Measurements from ENCODE around the gene S100A2.

Gene S100A2

GRCh38 chr1:153565529-153566374 is at the start of gene S100A2:
TSS of gene S100A2 (minus strand) at chr1:153565844. CDS start at chr1:153563877, 1,967 bp downstream.
- Histone ChIP-seq H3K4me3 (ENCODE audit: low read depth in 1 of 2, low read length in 2 of 2) (peak within 1 kb of the TSS in 1 of 2 donors; percentile 35), H3K27me3 (ENCODE audit: control insufficient read depth in 1 of 2, insufficient read depth in 2 of 2, low read length in 2 of 2) (no peaks in the 10 kb centered on the region), H3K4me1 (ENCODE audit: control insufficient read depth in 1 of 2, insufficient read depth in 2 of 2, low read length in 2 of 2) (peaks cover 38 to 42% of the 10 kb centered on the region in 2 donors), H3K9ac (ENCODE audit: low read depth in 1 of 2, low read length in 2 of 2) (peak within 1 kb of the TSS; percentile 43 to 83), H3K9me3 (ENCODE audit: control insufficient read depth in 1 of 2, low read length in 2 of 2) (no peaks in the 10 kb centered on the region), H3K27ac (ENCODE audit: low read depth, low read length) (peak within 1 kb of the TSS; percentile 97), H3K36me3 (ENCODE audit: control insufficient read depth in 1 of 2, insufficient read depth in 2 of 2, low read length in 2 of 2) (no peaks in the 10 kb centered on the region)

GRCh38 chr1:153615406-153615805 is 49.8 kb upstream of the S100A2 start:
- H3K9me3 ChIP-seq (ENCODE audit: control insufficient read depth in 1 of 2, low read length in 2 of 2) = no peaks in the 10 kb centered on the region
- H3K27ac ChIP-seq (ENCODE audit: low read depth, low read length) = peak overlapping the region; percentile 76
- peak overlapping the region; percentile 89 to 94 for H3K9ac ChIP-seq (ENCODE audit: low read depth in 1 of 2, low read length in 2 of 2)
- no peaks in the 10 kb centered on the region for H3K27me3 ChIP-seq (ENCODE audit: control insufficient read depth in 1 of 2, insufficient read depth in 2 of 2, low read length in 2 of 2)
- H3K36me3 ChIP-seq (ENCODE audit: control insufficient read depth in 1 of 2, insufficient read depth in 2 of 2, low read length in 2 of 2) = no peaks in the 10 kb centered on the region
- H3K4me1 ChIP-seq (ENCODE audit: control insufficient read depth in 1 of 2, insufficient read depth in 2 of 2, low read length in 2 of 2) = peaks cover 44 to 49% of the 10 kb centered on the region in 2 donors
- H3K4me3 ChIP-seq (ENCODE audit: low read depth in 1 of 2, low read length in 2 of 2) = peak overlapping the region; percentile 70 to 74

GRCh38 chr1:153614906-153615305 is 49.3 kb upstream of the S100A2 start:
- H3K36me3 ChIP-seq (ENCODE audit: control insufficient read depth in 1 of 2, insufficient read depth in 2 of 2, low read length in 2 of 2) = no peaks in the 10 kb centered on the region
- no peaks in the 10 kb centered on the region for H3K9me3 ChIP-seq (ENCODE audit: control insufficient read depth in 1 of 2, low read length in 2 of 2)
- peak overlapping the region; percentile 70 to 74 for H3K4me3 ChIP-seq (ENCODE audit: low read depth in 1 of 2, low read length in 2 of 2)
- H3K4me1 ChIP-seq (ENCODE audit: control insufficient read depth in 1 of 2, insufficient read depth in 2 of 2, low read length in 2 of 2) = peaks cover 49 to 54% of the 10 kb centered on the region in 2 donors
- peak overlapping the region; percentile 89 to 94 for H3K9ac ChIP-seq (ENCODE audit: low read depth in 1 of 2, low read length in 2 of 2)
- no peak overlapping the region for H3K27ac ChIP-seq (ENCODE audit: low read depth, low read length)
- no peaks in the 10 kb centered on the region for H3K27me3 ChIP-seq (ENCODE audit: control insufficient read depth in 1 of 2, insufficient read depth in 2 of 2, low read length in 2 of 2)

- H3K27me3 ChIP-seq (ENCODE audit: control insufficient read depth in 1 of 2, insufficient read depth in 2 of 2, low read length in 2 of 2) = no peaks in the 10 kb centered on the region
- H3K9ac ChIP-seq (ENCODE audit: low read depth in 1 of 2, low read length in 2 of 2) = peak overlapping the region; percentile 89 to 94
- no peaks in the 10 kb centered on the region for H3K9me3 ChIP-seq (ENCODE audit: control insufficient read depth in 1 of 2, low read length in 2 of 2)
- peak overlapping the region; percentile 70 to 74 for H3K4me3 ChIP-seq (ENCODE audit: low read depth in 1 of 2, low read length in 2 of 2)
- H3K36me3 ChIP-seq (ENCODE audit: control insufficient read depth in 1 of 2, insufficient read depth in 2 of 2, low read length in 2 of 2) = no peaks in the 10 kb centered on the region
- peaks cover 54 to 59% of the 10 kb centered on the region in 2 donors for H3K4me1 ChIP-seq (ENCODE audit: control insufficient read depth in 1 of 2, insufficient read depth in 2 of 2, low read length in 2 of 2)
- H3K27ac ChIP-seq (ENCODE audit: low read depth, low read length) = no peak overlapping the region
Measured at GRCh38 chr1:153614189-153614900, 48.7 kb upstream of the S100A2 start.

- H3K4me3 ChIP-seq (ENCODE audit: low read depth in 1 of 2, low read length in 2 of 2) = peak overlapping the region; percentile 26 to 97
- peak overlapping the region; percentile 65 to 100 for H3K9ac ChIP-seq (ENCODE audit: low read depth in 1 of 2, low read length in 2 of 2)
- H3K9me3 ChIP-seq (ENCODE audit: control insufficient read depth in 1 of 2, low read length in 2 of 2) = no peaks in the 10 kb centered on the region
- H3K36me3 ChIP-seq (ENCODE audit: control insufficient read depth in 1 of 2, insufficient read depth in 2 of 2, low read length in 2 of 2) = no peaks in the 10 kb centered on the region
- H3K4me1 ChIP-seq (ENCODE audit: control insufficient read depth in 1 of 2, insufficient read depth in 2 of 2, low read length in 2 of 2) = peaks cover 62 to 67% of the 10 kb centered on the region in 2 donors
- no peaks in the 10 kb centered on the region for H3K27me3 ChIP-seq (ENCODE audit: control insufficient read depth in 1 of 2, insufficient read depth in 2 of 2, low read length in 2 of 2)
- peak overlapping the region; percentile 90 for H3K27ac ChIP-seq (ENCODE audit: low read depth, low read length)
Measured at GRCh38 chr1:153613406-153613805, 47.8 kb upstream of the S100A2 start.

- Histone ChIP-seq H3K9me3 (ENCODE audit: control insufficient read depth in 1 of 2, low read length in 2 of 2) (no peaks in the 10 kb centered on the region), H3K4me3 (ENCODE audit: low read depth in 1 of 2, low read length in 2 of 2) (peak within 1 kb of the TSS; percentile 83 to 97), H3K27ac (ENCODE audit: low read depth, low read length) (peak within 1 kb of the TSS; percentile 90), H3K4me1 (ENCODE audit: control insufficient read depth in 1 of 2, insufficient read depth in 2 of 2, low read length in 2 of 2) (peaks cover 66 to 71% of the 10 kb centered on the region in 2 donors), H3K27me3 (ENCODE audit: control insufficient read depth in 1 of 2, insufficient read depth in 2 of 2, low read length in 2 of 2) (no peaks in the 10 kb centered on the region), H3K36me3 (ENCODE audit: control insufficient read depth in 1 of 2, insufficient read depth in 2 of 2, low read length in 2 of 2) (peaks cover 2% of the 10 kb centered on the region in 2 donors), H3K9ac (ENCODE audit: low read depth in 1 of 2, low read length in 2 of 2) (peak within 1 kb of the TSS; percentile 88 to 100)
Measured at GRCh38 chr1:153612755-153613331, 47.2 kb upstream of the S100A2 start, which contains the start of gene S100A16. TSS of gene S100A16 (minus strand) at chr1:153613137. CDS start at chr1:153608151, 4,986 bp downstream.

GRCh38 chr1:153612111-153612754 is 46.6 kb upstream of the S100A2 start:
- Histone ChIP-seq H3K4me1 (ENCODE audit: control insufficient read depth in 1 of 2, insufficient read depth in 2 of 2, low read length in 2 of 2) (peaks cover 60 to 69% of the 10 kb centered on the region in 2 donors), H3K4me3 (ENCODE audit: low read depth in 1 of 2, low read length in 2 of 2) (peak overlapping the region; percentile 83 to 97), H3K27me3 (ENCODE audit: control insufficient read depth in 1 of 2, insufficient read depth in 2 of 2, low read length in 2 of 2) (no peaks in the 10 kb centered on the region), H3K27ac (ENCODE audit: low read depth, low read length) (peak overlapping the region; percentile 90), H3K36me3 (ENCODE audit: control insufficient read depth in 1 of 2, insufficient read depth in 2 of 2, low read length in 2 of 2) (peaks cover 7 to 8% of the 10 kb centered on the region in 2 donors), H3K9ac (ENCODE audit: low read depth in 1 of 2, low read length in 2 of 2) (peak overlapping the region; percentile 88 to 100), H3K9me3 (ENCODE audit: control insufficient read depth in 1 of 2, low read length in 2 of 2) (no peaks in the 10 kb centered on the region)

GRCh38 chr1:153611356-153611755 is 45.7 kb upstream of the S100A2 start:
- H3K9ac ChIP-seq (ENCODE audit: low read depth in 1 of 2, low read length in 2 of 2) = peak overlapping the region; percentile 88 to 100
- H3K4me1 ChIP-seq (ENCODE audit: control insufficient read depth in 1 of 2, insufficient read depth in 2 of 2, low read length in 2 of 2) = peaks cover 52 to 60% of the 10 kb centered on the region in 2 donors
- H3K27ac ChIP-seq (ENCODE audit: low read depth, low read length) = peak overlapping the region; percentile 11
- H3K9me3 ChIP-seq (ENCODE audit: control insufficient read depth in 1 of 2, low read length in 2 of 2) = no peaks in the 10 kb centered on the region
- H3K27me3 ChIP-seq (ENCODE audit: control insufficient read depth in 1 of 2, insufficient read depth in 2 of 2, low read length in 2 of 2) = no peaks in the 10 kb centered on the region
- peak overlapping the region; percentile 83 to 97 for H3K4me3 ChIP-seq (ENCODE audit: low read depth in 1 of 2, low read length in 2 of 2)
- peaks cover 16 to 17% of the 10 kb centered on the region in 2 donors for H3K36me3 ChIP-seq (ENCODE audit: control insufficient read depth in 1 of 2, insufficient read depth in 2 of 2, low read length in 2 of 2)

- Histone ChIP-seq H3K36me3 (ENCODE audit: control insufficient read depth in 1 of 2, insufficient read depth in 2 of 2, low read length in 2 of 2) (peaks cover 16 to 20% of the 10 kb centered on the region in 2 donors), H3K4me1 (ENCODE audit: control insufficient read depth in 1 of 2, insufficient read depth in 2 of 2, low read length in 2 of 2) (peaks cover 50 to 57% of the 10 kb centered on the region in 2 donors), H3K27ac (ENCODE audit: low read depth, low read length) (peak overlapping the region; percentile 22), H3K4me3 (ENCODE audit: low read depth in 1 of 2, low read length in 2 of 2) (peak overlapping the region; percentile 60 to 97), H3K9ac (ENCODE audit: low read depth in 1 of 2, low read length in 2 of 2) (peak overlapping the region in 1 of 2 donors; percentile 80), H3K9me3 (ENCODE audit: control insufficient read depth in 1 of 2, low read length in 2 of 2) (no peaks in the 10 kb centered on the region), H3K27me3 (ENCODE audit: control insufficient read depth in 1 of 2, insufficient read depth in 2 of 2, low read length in 2 of 2) (no peaks in the 10 kb centered on the region)
Measured at GRCh38 chr1:153610811-153611301, 45.2 kb upstream of the S100A2 start.
